ENCODE results near the gene SFRP4.

- TF ChIP-seq CTCF (IDR thresholded peaks at IDR 0.05; ENCODE audit: low read depth, low read length) (no peak), EZH2phosphoT487 (IDR thresholded peaks at IDR 0.05; ENCODE audit: low read depth) (no peak)
Observed at GRCh38 chr7:37960483-37960882, 43.9 kb upstream of the SFRP4 start.

Measured in OCI-LY3 (cell line).